Thyroid gland (tissue), 4 donors: ENCODE results near the gene GPR15.

Source experiments
- CTCF ChIP-seq, 6 experiments: fragments of 200-600 bp in 3 of 6; fragments of 450-650 bp in 3 of 6; sonication (generic) in 3 of 6; IDR thresholded peaks; one replicate each; pipeline ENCODE4 v1.5.1; 2016 to 2019; ENCODE audit warnings: antibody characterized with exemption in 6 of 6, mild to moderate bottlenecking in 2 of 6, inconsistent platforms in 1 of 6, moderate library complexity in 1 of 6
- POLR2A ChIP-seq, 2 donors: fragments of 450-650 bp; IDR thresholded peaks; one replicate each; pipeline ENCODE4 v1.6.1; 2017; ENCODE audit warnings: antibody characterized with exemption in 2 of 2, mild to moderate bottlenecking in 2 of 2, moderate library complexity in 1 of 2

GRCh38 chr3:98577178-98577895 lies 45.6 kb downstream of the GPR15 start:
- TF ChIP-seq CTCF (IDR thresholded peaks at IDR 0.05) (no peak), POLR2A (IDR thresholded peaks at IDR 0.05) (no peak)
